HepG2 (cell line): ENCODE results near the gene RGL3. TPM values are rescaled to one million over a fixed set of nuclear protein-coding genes. Genes with fewer than 3 reads are reported as not detected.

Experiments used
- ETV6 ChIP-seq: sonication (generic); formaldehyde crosslinking; conservative IDR thresholded peaks from 2 replicates; pipeline ENCODE4 v1.4.0; 2020; ENCODE audit warnings: missing genetic modification reagents
- FOSL1 ChIP-seq: sonication (generic); formaldehyde crosslinking; IDR thresholded peaks from 2 replicates; pipeline ENCODE4 v1.9.0; 2021; ENCODE audit warnings: missing genetic modification reagents, borderline replicate concordance
- FOXM1 ChIP-seq: sonication (generic); formaldehyde crosslinking; IDR thresholded peaks from 2 replicates; pipeline ENCODE4 v1.5.0; 2020; ENCODE audit warnings: missing genetic modification reagents
- GATAD2A ChIP-seq: IDR thresholded peaks from 2 replicates; pipeline ENCODE4 v1.6.1; 2016
- HDAC1 ChIP-seq: sonication (generic); formaldehyde crosslinking; IDR thresholded peaks from 2 replicates; pipeline ENCODE4 v1.5.1; 2020; ENCODE audit warnings: mild to moderate bottlenecking, missing genetic modification reagents
- KLF11 ChIP-seq: IDR thresholded peaks from 2 replicates; pipeline ENCODE4 v1.6.1; 2016; ENCODE audit warnings: missing compliant biosample characterization
- POGZ ChIP-seq: sonication (generic); formaldehyde crosslinking; IDR thresholded peaks from 2 replicates; pipeline ENCODE4 v1.4.0; 2020; ENCODE audit warnings: mild to moderate bottlenecking, missing genetic modification reagents
- RBAK ChIP-seq: sonication (generic); formaldehyde crosslinking; IDR thresholded peaks from 2 replicates; pipeline ENCODE4 v1.5.1; 2020; ENCODE audit warnings: mild to moderate bottlenecking, missing genetic modification reagents
- SP5 ChIP-seq: IDR thresholded peaks from 2 replicates; pipeline ENCODE4 v1.6.1; 2016; ENCODE audit warnings: low read depth, borderline replicate concordance
- SPEN ChIP-seq: sonication (generic); formaldehyde crosslinking; IDR thresholded peaks from 2 replicates; pipeline ENCODE4 v1.5.1; 2020; ENCODE audit warnings: low read depth, mild to moderate bottlenecking, missing genetic modification reagents
- XBP1 ChIP-seq: sonication (generic); formaldehyde crosslinking; IDR thresholded peaks from 2 replicates; pipeline ENCODE4 v1.5.0; 2020; ENCODE audit warnings: missing genetic modification reagents
- ZNF768 ChIP-seq: sonication (generic); formaldehyde crosslinking; IDR thresholded peaks from 2 replicates; pipeline ENCODE4 v1.4.0; 2020; ENCODE audit warnings: missing genetic modification reagents
- polyA plus RNA-seq, 8 experiments: library from polyadenylated mRNA; depleted of rRNA in 3 of 8; stranded (reverse) in 7 of 8; unstranded in 1 of 8; fragments of >200 nt; fragmentation: Illumina TruSeq in 4 of 8; extraction: Trizol in 4 of 8; gene quantifications; 2 replicates each; pipeline versions ENCODE4 v1.2.1 to v1.2.3, GENCODE V29; 2011 to 2016; ENCODE audit warnings: low read depth in 4 of 8, missing spikeins in 1 of 8, mixed read lengths in 1 of 8; ENCODE audit not compliant: insufficient read depth in 1 of 8
- total RNA-seq, 5 experiments: library from RNA; depleted of rRNA; stranded (reverse); fragments of >200 nt; fragmentation: Illumina TruSeq; extraction: Trizol; gene quantifications; 2 replicates each; pipeline ENCODE4 v1.2.3, GENCODE V29; 2016; ENCODE audit warnings: low read depth in 1 of 5
- TF ChIP-seq, protein P1 (sequence below): sonication (generic); formaldehyde crosslinking; IDR thresholded peaks from 2 replicates; pipeline ENCODE4 v1.5.1; 2020; ENCODE audit warnings: mild to moderate bottlenecking, missing genetic modification reagents, moderate library complexity
- TF ChIP-seq, protein P2 (sequence below): sonication (generic); formaldehyde crosslinking; IDR thresholded peaks from 2 replicates; pipeline ENCODE4 v1.4.0; 2020; ENCODE audit warnings: mild to moderate bottlenecking, missing genetic modification reagents
- TF ChIP-seq, protein P3 (sequence below), 2 experiments: sonication (generic) in 1 of 2; formaldehyde crosslinking in 1 of 2; IDR thresholded peaks; 2 replicates each; pipeline versions ENCODE4 v1.5.1 to v1.6.1; 2011 to 2020; ENCODE audit warnings: borderline replicate concordance in 1 of 2, low read depth in 1 of 2, low read length in 1 of 2, mild to moderate bottlenecking in 1 of 2, missing genetic modification reagents in 1 of 2, moderate library complexity in 1 of 2

Gene RGL3
- total and polyA plus RNA-seq, 2 of the 13 experiments (the other 11 are each of a cell fraction or from before 2014, with no cell fraction given) = 4.2 to 7.6 TPM

DNA sequence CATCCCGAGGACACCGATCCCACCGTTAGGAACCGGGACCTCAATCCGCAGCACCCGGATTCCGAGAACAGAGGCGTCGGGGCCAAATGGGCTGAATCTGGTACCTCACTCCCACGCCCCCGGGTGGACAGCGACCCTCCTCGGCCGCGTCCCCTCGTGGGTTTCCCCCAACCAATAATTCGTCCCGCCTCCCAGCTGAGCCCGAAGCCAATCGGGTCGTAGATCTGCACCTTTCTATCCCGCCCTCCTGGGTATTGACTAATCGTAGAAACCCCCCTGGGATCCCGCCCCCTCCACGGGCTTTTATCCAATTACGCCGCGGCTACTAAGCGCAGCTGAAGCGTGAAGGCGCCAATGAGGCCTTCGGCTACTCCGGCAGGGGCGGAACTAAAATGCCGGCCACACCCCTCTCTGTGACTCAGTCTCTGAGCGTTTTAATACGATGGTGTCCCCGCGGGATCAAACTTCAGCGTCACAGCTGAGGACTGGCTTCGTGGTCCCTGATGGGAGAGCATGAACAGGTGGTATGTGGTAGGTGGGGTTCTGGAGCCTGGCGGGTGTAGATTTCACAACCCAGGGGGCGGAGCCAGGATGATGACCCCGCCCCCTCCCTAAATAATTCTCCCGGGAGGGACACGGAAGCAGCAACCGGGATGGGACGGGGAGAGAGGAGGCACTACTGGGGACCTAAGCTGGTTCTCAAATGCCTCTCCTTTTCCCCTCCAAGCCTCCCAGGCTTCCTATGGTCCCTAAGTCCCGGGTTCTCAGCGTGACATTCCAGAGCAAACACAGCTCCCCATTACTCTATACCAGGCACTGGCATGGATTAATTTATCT, 72.8 kb downstream of the RGL3 start, which contains the start of the genes CCDC159 and TMEM205 (continued):
- TF ChIP-seq, protein P1, sequence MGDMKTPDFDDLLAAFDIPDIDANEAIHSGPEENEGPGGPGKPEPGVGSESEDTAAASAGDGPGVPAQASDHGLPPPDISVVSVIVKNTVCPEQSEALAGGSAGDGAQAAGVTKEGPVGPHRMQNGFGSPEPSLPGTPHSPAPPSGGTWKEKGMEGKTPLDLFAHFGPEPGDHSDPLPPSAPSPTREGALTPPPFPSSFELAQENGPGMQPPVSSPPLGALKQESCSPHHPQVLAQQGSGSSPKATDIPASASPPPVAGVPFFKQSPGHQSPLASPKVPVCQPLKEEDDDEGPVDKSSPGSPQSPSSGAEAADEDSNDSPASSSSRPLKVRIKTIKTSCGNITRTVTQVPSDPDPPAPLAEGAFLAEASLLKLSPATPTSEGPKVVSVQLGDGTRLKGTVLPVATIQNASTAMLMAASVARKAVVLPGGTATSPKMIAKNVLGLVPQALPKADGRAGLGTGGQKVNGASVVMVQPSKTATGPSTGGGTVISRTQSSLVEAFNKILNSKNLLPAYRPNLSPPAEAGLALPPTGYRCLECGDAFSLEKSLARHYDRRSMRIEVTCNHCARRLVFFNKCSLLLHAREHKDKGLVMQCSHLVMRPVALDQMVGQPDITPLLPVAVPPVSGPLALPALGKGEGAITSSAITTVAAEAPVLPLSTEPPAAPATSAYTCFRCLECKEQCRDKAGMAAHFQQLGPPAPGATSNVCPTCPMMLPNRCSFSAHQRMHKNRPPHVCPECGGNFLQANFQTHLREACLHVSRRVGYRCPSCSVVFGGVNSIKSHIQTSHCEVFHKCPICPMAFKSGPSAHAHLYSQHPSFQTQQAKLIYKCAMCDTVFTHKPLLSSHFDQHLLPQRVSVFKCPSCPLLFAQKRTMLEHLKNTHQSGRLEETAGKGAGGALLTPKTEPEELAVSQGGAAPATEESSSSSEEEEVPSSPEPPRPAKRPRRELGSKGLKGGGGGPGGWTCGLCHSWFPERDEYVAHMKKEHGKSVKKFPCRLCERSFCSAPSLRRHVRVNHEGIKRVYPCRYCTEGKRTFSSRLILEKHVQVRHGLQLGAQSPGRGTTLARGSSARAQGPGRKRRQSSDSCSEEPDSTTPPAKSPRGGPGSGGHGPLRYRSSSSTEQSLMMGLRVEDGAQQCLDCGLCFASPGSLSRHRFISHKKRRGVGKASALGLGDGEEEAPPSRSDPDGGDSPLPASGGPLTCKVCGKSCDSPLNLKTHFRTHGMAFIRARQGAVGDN (CRISPR knock-in tag) = peak; percentile 55
- TF ChIP-seq XBP1 (CRISPR knock-in tag) (no peak), HDAC1 (CRISPR knock-in tag) (peak; percentile 56), GATAD2A (CRISPR knock-in tag) (no peak; the same call in 1 of the 2 replicates), SP5 (CRISPR knock-in tag) (no peak), FOSL1 (CRISPR knock-in tag) (no peak), SPEN (CRISPR knock-in tag) (peak; percentile 33; the same call in 1 of the 2 replicates), KLF11 (CRISPR knock-in tag) (no peak), RBAK (CRISPR knock-in tag) (no peak), ZNF768 (CRISPR knock-in tag) (0 out of 2 replicates have a peak, but pooled peaks have one; percentile 2), POGZ (no peak), ETV6 (CRISPR knock-in tag) (no peak), FOXM1 (CRISPR knock-in tag) (no peak)
- TF ChIP-seq, protein P2, sequence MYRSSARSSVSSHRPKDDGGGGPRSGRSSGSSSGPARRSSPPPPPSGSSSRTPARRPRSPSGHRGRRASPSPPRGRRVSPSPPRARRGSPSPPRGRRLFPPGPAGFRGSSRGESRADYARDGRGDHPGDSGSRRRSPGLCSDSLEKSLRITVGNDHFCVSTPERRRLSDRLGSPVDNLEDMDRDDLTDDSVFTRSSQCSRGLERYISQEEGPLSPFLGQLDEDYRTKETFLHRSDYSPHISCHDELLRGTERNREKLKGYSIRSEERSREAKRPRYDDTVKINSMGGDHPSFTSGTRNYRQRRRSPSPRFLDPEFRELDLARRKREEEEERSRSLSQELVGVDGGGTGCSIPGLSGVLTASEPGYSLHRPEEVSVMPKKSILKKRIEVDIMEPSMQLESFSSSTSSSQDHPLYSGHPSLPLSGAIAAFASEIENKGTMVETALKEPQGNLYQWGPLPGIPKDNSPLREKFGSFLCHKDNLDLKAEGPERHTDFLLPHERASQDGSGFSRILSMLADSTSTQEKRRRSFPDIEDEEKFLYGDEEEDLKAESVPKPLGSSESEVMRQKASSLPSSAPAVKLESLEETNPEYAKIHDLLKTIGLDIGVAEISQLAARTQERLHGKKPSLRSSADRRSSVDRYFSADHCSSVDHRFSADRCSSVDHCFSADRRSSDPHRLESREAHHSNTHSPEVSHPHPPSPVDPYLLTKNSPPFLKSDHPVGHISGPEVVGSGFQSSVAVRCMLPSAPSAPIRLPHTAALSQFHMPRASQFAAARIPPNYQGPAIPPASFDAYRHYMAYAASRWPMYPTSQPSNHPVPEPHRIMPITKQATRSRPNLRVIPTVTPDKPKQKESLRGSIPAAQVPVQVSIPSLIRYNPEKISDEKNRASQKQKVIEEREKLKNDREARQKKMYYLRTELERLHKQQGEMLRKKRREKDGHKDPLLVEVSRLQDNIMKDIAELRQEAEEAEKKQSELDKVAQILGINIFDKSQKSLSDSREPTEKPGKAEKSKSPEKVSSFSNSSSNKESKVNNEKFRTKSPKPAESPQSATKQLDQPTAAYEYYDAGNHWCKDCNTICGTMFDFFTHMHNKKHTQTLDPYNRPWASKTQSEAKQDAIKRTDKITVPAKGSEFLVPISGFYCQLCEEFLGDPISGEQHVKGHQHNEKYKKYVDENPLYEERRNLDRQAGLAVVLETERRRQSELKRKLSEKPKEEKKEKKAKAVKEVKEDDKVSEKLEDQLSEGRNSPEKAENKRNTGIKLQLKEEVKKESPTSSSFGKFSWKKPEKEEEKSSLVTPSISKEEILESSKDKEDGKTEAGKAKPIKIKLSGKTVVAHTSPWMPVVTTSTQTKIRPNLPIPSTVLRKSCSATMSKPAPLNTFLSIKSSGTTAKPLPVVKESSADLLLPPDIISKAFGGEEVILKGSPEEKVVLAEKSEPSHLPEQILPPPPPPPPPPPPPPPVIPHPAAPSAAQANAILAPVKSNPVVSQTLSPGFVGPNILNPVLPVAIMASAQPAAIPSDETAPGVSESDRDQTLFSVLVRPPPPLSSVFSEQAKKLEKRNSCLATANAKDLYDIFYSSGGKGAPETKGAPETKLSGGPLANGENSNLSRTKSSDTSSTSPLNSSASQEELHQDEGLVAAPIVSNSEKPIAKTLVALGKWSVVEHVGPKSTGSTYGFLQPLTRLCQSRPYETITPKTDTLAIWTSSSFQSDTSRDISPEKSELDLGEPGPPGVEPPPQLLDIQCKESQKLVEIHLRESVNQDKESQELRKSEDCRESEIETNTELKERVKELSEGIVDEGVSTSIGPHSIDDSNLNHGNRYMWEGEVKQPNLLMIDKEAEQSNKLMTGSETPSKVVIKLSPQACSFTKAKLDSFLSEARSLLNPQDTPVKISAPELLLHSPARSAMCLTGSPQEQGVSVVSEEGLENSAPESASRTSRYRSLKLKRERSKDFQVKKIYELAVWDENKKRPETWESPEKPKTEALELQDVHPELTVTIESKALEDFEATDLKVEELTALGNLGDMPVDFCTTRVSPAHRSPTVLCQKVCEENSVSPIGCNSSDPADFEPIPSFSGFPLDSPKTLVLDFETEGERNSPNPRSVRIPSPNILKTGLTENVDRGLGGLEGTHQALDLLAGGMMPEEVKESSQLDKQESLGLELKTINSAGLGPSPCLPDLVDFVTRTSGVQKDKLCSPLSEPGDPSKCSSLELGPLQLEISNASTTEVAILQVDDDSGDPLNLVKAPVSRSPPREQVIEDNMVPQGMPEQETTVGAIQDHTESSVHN (CRISPR knock-in tag) = no peak
- TF ChIP-seq, protein P3, sequence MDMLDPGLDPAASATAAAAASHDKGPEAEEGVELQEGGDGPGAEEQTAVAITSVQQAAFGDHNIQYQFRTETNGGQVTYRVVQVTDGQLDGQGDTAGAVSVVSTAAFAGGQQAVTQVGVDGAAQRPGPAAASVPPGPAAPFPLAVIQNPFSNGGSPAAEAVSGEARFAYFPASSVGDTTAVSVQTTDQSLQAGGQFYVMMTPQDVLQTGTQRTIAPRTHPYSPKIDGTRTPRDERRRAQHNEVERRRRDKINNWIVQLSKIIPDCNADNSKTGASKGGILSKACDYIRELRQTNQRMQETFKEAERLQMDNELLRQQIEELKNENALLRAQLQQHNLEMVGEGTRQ (IDR thresholded peaks at IDR 0.05; ENCODE audit: low read depth, low read length) = no peak
- TF ChIP-seq, protein P3 (CRISPR knock-in tag; IDR thresholded peaks at IDR 0.05; ENCODE audit: borderline replicate concordance) = no peak
